ENCODE data around the gene KIF5A.

- TF ChIP-seq CTCF (IDR thresholded peaks at IDR 0.05) (no peak), EZH2 (IDR thresholded peaks at IDR 0.05; ENCODE audit: borderline replicate concordance, insufficient read depth, low read depth, low read length, poor library complexity, severe bottlenecking) (no peak)
Observed at GRCh38 chr12:57568838-57569237, 19.0 kb downstream of the KIF5A start.
